Measurements from ENCODE around the gene ZNF746. TPM values are rescaled to one million over a fixed set of nuclear protein-coding genes. Genes with fewer than 3 reads are reported as not detected.
"Not testable (repeated sequence)": the region's sequence is repeated elsewhere in the genome, so short reads cannot be mapped to it uniquely, and the experiment has no call there.

ZNF746 gene
- total RNA-seq, 1 donor from 2014 or later: 21.2 TPM

DNA sequence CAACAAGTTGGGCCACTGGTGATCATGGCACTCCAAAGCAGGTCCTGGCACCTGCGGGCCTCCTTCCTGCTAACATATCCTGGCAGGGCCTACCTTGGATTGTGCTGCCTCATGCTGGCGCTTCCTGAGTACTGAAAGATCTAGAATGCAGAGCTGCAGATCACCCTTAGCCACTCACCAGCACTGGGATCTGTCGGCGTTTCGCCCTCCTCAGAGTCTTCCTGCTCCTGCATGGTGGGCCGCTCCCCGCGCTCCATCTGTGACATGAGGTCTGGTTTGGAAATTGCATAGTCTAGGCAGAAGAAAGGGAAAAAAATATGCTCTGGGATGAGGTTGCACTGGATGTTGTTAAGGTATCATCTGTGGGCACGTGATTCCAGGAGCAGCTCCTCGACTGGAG is 46.8 kb downstream of the ZNF746 start:
- H3K36me3 Mint-ChIP-seq (ENCODE audit: low read depth): peaks cover 17% of the 10 kb centered on the region
- H3K27ac Mint-ChIP-seq (ENCODE audit: unreplicated experiment): no peak overlapping the region
- H3K4me3 Mint-ChIP-seq: no peak overlapping the region
- DNase-seq (ENCODE audit: low read depth, low spot score): no peak
- no peaks in the 10 kb centered on the region for H3K9me3 Mint-ChIP-seq
- no peaks in the 10 kb centered on the region for H3K27me3 Mint-ChIP-seq (ENCODE audit: low read depth)
- no peaks in the 10 kb centered on the region for H3K4me1 Mint-ChIP-seq
- TF ChIP-seq, protein P1, sequence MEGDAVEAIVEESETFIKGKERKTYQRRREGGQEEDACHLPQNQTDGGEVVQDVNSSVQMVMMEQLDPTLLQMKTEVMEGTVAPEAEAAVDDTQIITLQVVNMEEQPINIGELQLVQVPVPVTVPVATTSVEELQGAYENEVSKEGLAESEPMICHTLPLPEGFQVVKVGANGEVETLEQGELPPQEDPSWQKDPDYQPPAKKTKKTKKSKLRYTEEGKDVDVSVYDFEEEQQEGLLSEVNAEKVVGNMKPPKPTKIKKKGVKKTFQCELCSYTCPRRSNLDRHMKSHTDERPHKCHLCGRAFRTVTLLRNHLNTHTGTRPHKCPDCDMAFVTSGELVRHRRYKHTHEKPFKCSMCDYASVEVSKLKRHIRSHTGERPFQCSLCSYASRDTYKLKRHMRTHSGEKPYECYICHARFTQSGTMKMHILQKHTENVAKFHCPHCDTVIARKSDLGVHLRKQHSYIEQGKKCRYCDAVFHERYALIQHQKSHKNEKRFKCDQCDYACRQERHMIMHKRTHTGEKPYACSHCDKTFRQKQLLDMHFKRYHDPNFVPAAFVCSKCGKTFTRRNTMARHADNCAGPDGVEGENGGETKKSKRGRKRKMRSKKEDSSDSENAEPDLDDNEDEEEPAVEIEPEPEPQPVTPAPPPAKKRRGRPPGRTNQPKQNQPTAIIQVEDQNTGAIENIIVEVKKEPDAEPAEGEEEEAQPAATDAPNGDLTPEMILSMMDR (conservative IDR thresholded peaks at IDR 0.05): no peak

DNA sequence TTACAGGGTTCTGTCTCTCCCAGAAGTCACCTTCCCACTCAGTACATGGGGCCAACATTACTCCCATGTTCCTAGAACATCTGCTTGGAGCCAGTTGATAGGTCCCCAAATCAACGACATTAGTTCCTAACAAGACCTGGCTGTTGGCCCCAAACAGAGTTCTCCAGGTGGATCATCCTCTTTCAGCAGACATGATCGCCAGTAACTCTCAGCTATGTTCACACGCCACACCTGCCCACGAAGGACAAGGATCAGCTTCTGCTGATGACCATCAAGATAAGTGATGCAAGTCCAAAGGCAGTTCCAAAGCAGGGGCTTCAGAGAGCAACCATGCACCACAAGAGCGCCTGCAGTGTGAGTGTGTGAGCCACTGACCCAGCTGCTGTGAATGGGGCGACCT is 47.7 kb downstream of the ZNF746 start:
- Mint-ChIP-seq H3K27ac (ENCODE audit: unreplicated experiment) (no peak overlapping the region), H3K36me3 (ENCODE audit: low read depth) (peaks cover 17% of the 10 kb centered on the region), H3K4me1 (no peaks in the 10 kb centered on the region), H3K27me3 (ENCODE audit: low read depth) (no peaks in the 10 kb centered on the region), H3K9me3 (no peaks in the 10 kb centered on the region), H3K4me3 (no peak overlapping the region)
- no peak for DNase-seq (ENCODE audit: low read depth, low spot score)
- TF ChIP-seq, protein P1 (conservative IDR thresholded peaks at IDR 0.05): no peak

DNA sequence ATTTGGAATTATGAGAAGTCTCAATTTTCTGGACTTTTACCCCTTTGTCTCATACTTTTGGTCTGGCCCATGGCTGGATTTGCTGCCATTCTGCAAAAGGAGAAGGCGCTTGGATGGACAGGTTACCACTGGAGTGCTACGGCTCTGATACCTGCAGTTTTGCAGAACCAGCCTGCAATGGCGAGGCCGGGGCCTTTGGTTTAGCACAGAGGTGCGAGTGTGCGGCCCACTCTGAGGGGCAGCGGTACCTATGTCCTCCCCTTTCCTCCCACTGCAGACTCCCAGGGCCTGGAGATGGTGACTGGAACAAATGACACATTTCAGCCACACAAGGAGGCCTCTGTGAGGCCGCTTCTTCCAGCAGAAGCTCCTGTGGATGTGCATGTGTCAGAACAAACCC is 48.6 kb downstream of the ZNF746 start:
- no peak for DNase-seq (ENCODE audit: low read depth, low spot score)
- peaks cover 18% of the 10 kb centered on the region for H3K36me3 Mint-ChIP-seq (ENCODE audit: low read depth)
- no peaks in the 10 kb centered on the region for H3K9me3 Mint-ChIP-seq
- no peaks in the 10 kb centered on the region for H3K4me1 Mint-ChIP-seq
- TF ChIP-seq, protein P1 (conservative IDR thresholded peaks at IDR 0.05): no peak
- H3K4me3 Mint-ChIP-seq: no peak overlapping the region
- no peak overlapping the region for H3K27ac Mint-ChIP-seq (ENCODE audit: unreplicated experiment)
- H3K27me3 Mint-ChIP-seq (ENCODE audit: low read depth): no peaks in the 10 kb centered on the region

GRCh38 chr7:149446026-149446425 is 51.6 kb downstream of the ZNF746 start:
- H3K4me3 Mint-ChIP-seq; DNase-seq (ENCODE audit: low read depth, low spot score); H3K27me3 Mint-ChIP-seq (ENCODE audit: low read depth); H3K27ac Mint-ChIP-seq (ENCODE audit: unreplicated experiment); H3K4me1 Mint-ChIP-seq; H3K9me3 Mint-ChIP-seq: not testable (repeated sequence)
- peaks cover 18% of the 10 kb centered on the region for H3K36me3 Mint-ChIP-seq (ENCODE audit: low read depth)

GRCh38 chr7:149444287-149444686 is 53.3 kb downstream of the ZNF746 start:
- Mint-ChIP-seq H3K27me3 (ENCODE audit: low read depth) (no peaks in the 10 kb centered on the region), H3K36me3 (ENCODE audit: low read depth) (peaks cover 12% of the 10 kb centered on the region)

DNA sequence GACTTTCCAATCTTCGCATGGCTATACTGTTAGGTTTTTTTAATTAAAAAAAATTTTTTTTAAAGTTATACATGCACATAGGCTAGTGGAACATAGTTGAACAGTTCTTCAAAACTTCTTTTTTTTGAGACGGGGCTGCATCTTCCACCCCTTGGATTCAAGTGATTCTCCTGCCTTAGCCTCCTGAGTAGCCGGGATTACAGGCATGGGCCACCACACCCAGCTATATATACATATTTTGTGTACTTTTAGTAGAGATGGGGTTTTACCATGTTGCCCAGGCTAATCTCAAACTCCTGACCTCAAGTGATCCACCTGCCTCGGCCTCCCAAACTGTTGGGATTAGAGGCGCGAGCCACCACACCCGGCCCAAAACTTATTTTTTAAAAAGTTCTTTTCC is 54.1 kb downstream of the ZNF746 start:
- no peak for DNase-seq (ENCODE audit: low read depth, low spot score)
- no peaks in the 10 kb centered on the region for H3K27me3 Mint-ChIP-seq (ENCODE audit: low read depth)
- H3K4me3 Mint-ChIP-seq: no peak overlapping the region
- TF ChIP-seq, protein P1 (conservative IDR thresholded peaks at IDR 0.05): no peak
- H3K9me3 Mint-ChIP-seq: no peaks in the 10 kb centered on the region
- H3K4me1 Mint-ChIP-seq: no peaks in the 10 kb centered on the region
- H3K27ac Mint-ChIP-seq (ENCODE audit: unreplicated experiment): no peak overlapping the region
- peaks cover 14% of the 10 kb centered on the region for H3K36me3 Mint-ChIP-seq (ENCODE audit: low read depth)

More at GRCh38 chr7:149444287-149444686, 53.3 kb downstream of the ZNF746 start:
- no peak for DNase-seq (ENCODE audit: low read depth, low spot score)
- no peak overlapping the region for H3K4me3 Mint-ChIP-seq
- TF ChIP-seq, protein P1 (conservative IDR thresholded peaks at IDR 0.05): no peak
- no peaks in the 10 kb centered on the region for H3K9me3 Mint-ChIP-seq
- H3K27ac Mint-ChIP-seq (ENCODE audit: unreplicated experiment): no peak overlapping the region
- H3K4me1 Mint-ChIP-seq: no peaks in the 10 kb centered on the region

Data from neural crest cell (in vitro differentiated cells).